IMR-90 (cell line): ENCODE measurements around the gene NOS3. TPM values are rescaled to one million over a fixed set of nuclear protein-coding genes. Genes with fewer than 3 reads are reported as not detected.
A peak's percentile ranks its signal among the peaks of the same experiment; 100 is the strongest.

Source experiments
- ATAC-seq: fragments of 200-7000 bp; cut with Tn5 transposase; 2 replicates; pipeline ENCODE4 v1.9.1; 2020; ENCODE audit warnings: low read depth, mild to moderate bottlenecking, moderate library complexity
- BruUV-seq: library from RNA; stranded (reverse); fragments of 400-500 nt; replicated peaks from 2 replicates; lab custom pipeline; 2021; lab: Mats Ljungman, UMichigan
- CTCF ChIA-PET: fragments of 300-600 bp; formaldehyde crosslinking; extraction: SDS; loops from one replicate; lab custom pipeline; 2021; ENCODE audit warnings: antibody characterized with exemption; lab: Yijun Ruan, JAX
- POLR2A ChIA-PET: fragments of 300-600 bp; sonication (Branson Sonifier 250); formaldehyde crosslinking; loops from one replicate; lab custom pipeline; 2022; ENCODE audit warnings: antibody characterized with exemption; ENCODE audit not compliant: unreplicated experiment; lab: Charles Lee
- DNase-seq: peaks from one replicate; pipeline ENCODE4 v3.0.0; 2013
- H2AFZ ChIP-seq: replicated peaks from 2 replicates; pipeline ENCODE3; 2013; ENCODE audit warnings: low read length, mild to moderate bottlenecking; ENCODE audit not compliant: poor library complexity
- H2AK5ac ChIP-seq: 2 replicates; pipeline ENCODE4 v1.6.1; 2013; ENCODE audit warnings: low read depth, low read length, inconsistent platforms
- H2AK9ac ChIP-seq: replicated peaks from 2 replicates; pipeline ENCODE3; 2013; ENCODE audit warnings: mild to moderate bottlenecking, low read depth, low read length, moderate library complexity; ENCODE audit not compliant: poor library complexity
- H2BK120ac ChIP-seq: 2 replicates; pipeline ENCODE4 v1.6.1; 2013; ENCODE audit warnings: low read depth, low read length, inconsistent platforms
- H2BK15ac ChIP-seq: 3 replicates; pipeline ENCODE4 v1.6.1; 2013; ENCODE audit warnings: low read depth, low read length, inconsistent platforms
- H2BK20ac ChIP-seq: 2 replicates; pipeline ENCODE4 v1.6.1; 2013; ENCODE audit warnings: low read depth, mild to moderate bottlenecking, inconsistent platforms, low read length, moderate library complexity
- H2BK5ac ChIP-seq: 2 replicates; pipeline ENCODE4 v1.6.1; 2013; ENCODE audit warnings: mild to moderate bottlenecking, low read depth, low read length, inconsistent platforms; ENCODE audit not compliant: poor library complexity, severe bottlenecking
- H3K14ac ChIP-seq: replicated peaks from 2 replicates; pipeline ENCODE4 v1.6.1; 2013; ENCODE audit warnings: low read depth, low read length, inconsistent platforms
- H3K18ac ChIP-seq: 2 replicates; pipeline ENCODE4 v1.6.1; 2013; ENCODE audit warnings: low read depth, low read length, control low read depth
- H3K23ac ChIP-seq: 2 replicates; pipeline ENCODE4 v1.6.1; 2013; ENCODE audit warnings: low read depth, low read length, inconsistent platforms
- H3K27ac ChIP-seq: 2 replicates; pipeline ENCODE4 v1.5.1; 2013; ENCODE audit warnings: mild to moderate bottlenecking, control low read depth, low read length; ENCODE audit not compliant: insufficient read depth
- H3K27me3 ChIP-seq: 2 replicates; pipeline ENCODE4 v1.6.1; 2013; ENCODE audit warnings: low read length; ENCODE audit not compliant: control insufficient read depth, insufficient read depth
- H3K36me3 ChIP-seq: 2 replicates; pipeline ENCODE4 v1.6.1; 2013; ENCODE audit warnings: low read length, mixed read lengths; ENCODE audit not compliant: control insufficient read depth, insufficient read depth
- H3K4ac ChIP-seq: 2 replicates; pipeline ENCODE4 v1.6.1; 2013; ENCODE audit warnings: low read depth, low read length, inconsistent platforms
- H3K4me1 ChIP-seq: 2 replicates; pipeline ENCODE4 v1.6.1; 2013; ENCODE audit warnings: low read length, mixed read lengths; ENCODE audit not compliant: control insufficient read depth, insufficient read depth
- H3K4me2 ChIP-seq: 2 replicates; pipeline ENCODE4 v1.6.1; 2013; ENCODE audit warnings: low read depth, mild to moderate bottlenecking, control low read depth, low read length, moderate library complexity
- H3K4me3 ChIP-seq: 2 replicates; pipeline ENCODE4 v1.5.1; 2013; ENCODE audit warnings: low read depth, mild to moderate bottlenecking, control low read depth, low read length, moderate library complexity; ENCODE audit not compliant: insufficient read depth
- H3K56ac ChIP-seq: 2 replicates; pipeline ENCODE4 v1.6.1; 2013; ENCODE audit warnings: low read length, inconsistent platforms; ENCODE audit not compliant: insufficient read depth; ENCODE audit errors: extremely low read depth
- H3K79me1 ChIP-seq, 2 experiments: 2 replicates each; pipeline ENCODE4 v1.6.1; 2013; ENCODE audit warnings: low read length in 2 of 2, inconsistent platforms in 1 of 2, low read depth in 1 of 2
- H3K9ac ChIP-seq: 2 replicates; pipeline ENCODE4 v1.6.1; 2013; ENCODE audit warnings: low read depth, low read length, control low read depth
- H3K9me1 ChIP-seq: 2 replicates; pipeline ENCODE4 v1.6.1; 2013; ENCODE audit warnings: low read length, inconsistent platforms; ENCODE audit not compliant: insufficient read depth
- H3K9me3 ChIP-seq: 2 replicates; pipeline ENCODE4 v1.6.1; 2013; ENCODE audit warnings: low read length; ENCODE audit not compliant: control insufficient read depth, insufficient read depth
- H4K20me1 ChIP-seq: 2 replicates; pipeline ENCODE4 v1.6.1; 2013; ENCODE audit warnings: low read length, inconsistent platforms; ENCODE audit not compliant: insufficient read depth
- H4K5ac ChIP-seq: 2 replicates; pipeline ENCODE4 v1.6.1; 2013; ENCODE audit warnings: mild to moderate bottlenecking, low read depth, low read length, control low read depth
- H4K8ac ChIP-seq, 2 experiments: 2 replicates each; pipeline ENCODE4 v1.6.1; 2013; ENCODE audit warnings: low read depth in 2 of 2, low read length in 2 of 2, control low read depth in 1 of 2, inconsistent platforms in 1 of 2
- H4K91ac ChIP-seq: 2 replicates; pipeline ENCODE4 v1.6.1; 2013; ENCODE audit warnings: low read depth, low read length, inconsistent platforms; ENCODE audit not compliant: insufficient read depth
- CTCF ChIP-seq: conservative IDR thresholded peaks from 2 replicates; pipeline ENCODE4 v1.5.1; 2012; ENCODE audit warnings: mild to moderate bottlenecking, low read depth, low read length, improper control_type of control experiment
- MXI1 ChIP-seq: IDR thresholded peaks from 2 replicates; pipeline ENCODE4 v1.6.1; 2012; ENCODE audit warnings: low read depth, mild to moderate bottlenecking, low read length, moderate library complexity, borderline replicate concordance
- RAD21 ChIP-seq: IDR thresholded peaks from 2 replicates; pipeline ENCODE4 v1.6.1; 2012; ENCODE audit warnings: low read length, improper control_type of control experiment
- RCOR1 ChIP-seq: IDR thresholded peaks from 2 replicates; pipeline ENCODE4 v1.6.1; 2012; ENCODE audit warnings: mild to moderate bottlenecking, low read length, improper control_type of control experiment; ENCODE audit not compliant: insufficient replicate concordance
- SMC3 ChIP-seq: fragments of 150-350 bp; IDR thresholded peaks from 2 replicates; pipeline ENCODE4 v1.6.1; 2016; ENCODE audit warnings: low read depth, mild to moderate bottlenecking, antibody characterized with exemption, low read length, moderate library complexity
- WGBS, 2 experiments: methylation state at CpG; one replicate each; pipeline versions ENCODE4 v1.1.5 to v1.1.7; 2013; ENCODE audit warnings: missing lambda C conversion rate in 2 of 2; ENCODE audit not compliant: insufficient read length in 1 of 2; ENCODE audit errors: extremely low coverage in 2 of 2; 5-methylcytosine and 5-hydroxymethylcytosine counted together
- dilution Hi-C: fragments of 300-500 bp; cut with HindIII; formaldehyde crosslinking; loops from one replicate; pipeline ENCODE4 v1.14.3; 2018; ENCODE audit warnings: low sequenced_read_pairs; ENCODE audit not compliant: unreplicated experiment
- in situ Hi-C: fragments of 300-500 bp; cut with MboI; formaldehyde crosslinking; loops from 3 replicates; pipeline ENCODE4 v1.14.3; 2019; ENCODE audit warnings: low sequenced_read_pairs, inconsistent platforms, mixed read lengths
- intact Hi-C: fragments of 100-400 bp; cut with micrococcal nuclease; formaldehyde crosslinking; loops from 2 replicates; pipeline ENCODE4 v1.10.0; 2022
- polyA plus RNA-seq, 3 experiments: library from polyadenylated mRNA; depleted of rRNA; stranded (reverse); fragments of >200 nt; gene quantifications; 2 replicates each; pipeline ENCODE4 v1.2.3, GENCODE V29; 2012; ENCODE audit warnings: low replicate concordance in 1 of 3
- total RNA-seq: library from RNA; depleted of rRNA; stranded (reverse); fragments of >200 nt; gene quantifications from 2 replicates; pipeline ENCODE4 v1.2.3, GENCODE V29; 2012

NOS3 gene
- total and polyA plus RNA-seq, 2 of the 4 experiments (the other 2 are of a cell fraction) = 0.72 to 2.0 TPM

GRCh38 chr7:151012911-151013347 lies 22.1 kb downstream of the NOS3 start:
- CTCF ChIA-PET = interaction anchor here (1.4 kb wide), 1 partner anchor 15 kb away, joined by 5 read pairs; the partner anchor contains the start of gene ABCB8
- no peak overlapping the region for H3K27ac ChIP-seq

More at GRCh38 chr7:151012911-151013347, 22.1 kb downstream of the NOS3 start:
- Histone ChIP-seq H3K23ac (no peak overlapping the region), H4K91ac (no peak overlapping the region), H2BK20ac (no peak overlapping the region), H3K9me1 (no peaks in the 10 kb centered on the region), H3K36me3 (no peaks in the 10 kb centered on the region), H2AFZ (peak overlapping the region; percentile 77), H3K4me1 (peaks cover 9% of the 10 kb centered on the region; the same call in 1 of the 2 replicates), H3K9me3 (no peaks in the 10 kb centered on the region), H3K14ac (no peak overlapping the region), H4K8ac (no peak overlapping the region), H4K20me1 (no peaks in the 10 kb centered on the region), H3K56ac (no peak overlapping the region), H3K9ac (no peak overlapping the region), H2BK120ac (no peak overlapping the region), H3K4me3 (no peak overlapping the region), H3K27me3 (peaks cover 23% of the 10 kb centered on the region; the same call in 1 of the 2 replicates), H3K18ac (no peak overlapping the region), H2AK5ac (no peak overlapping the region), H4K5ac (no peak overlapping the region), H3K4ac (no peak overlapping the region), H2BK15ac (no peak overlapping the region), H3K4me2 (no peak overlapping the region; the same call in 1 of the 2 replicates), H2AK9ac (no peak overlapping the region), H3K79me1 (no peaks in the 10 kb centered on the region), H2BK5ac (no peak overlapping the region)
- TF ChIP-seq RCOR1 = no peak
- TF ChIP-seq CTCF = peak; percentile 54
- TF ChIP-seq MXI1 = no peak
- TF ChIP-seq SMC3 = peak; percentile 36
- TF ChIP-seq RAD21 = peak; percentile 59
- dilution Hi-C loops (no loop called here), intact Hi-C loops (loop anchor here (5.0 kb wide), 1 partner anchor 99 kb away; no protein-coding TSS in a partner anchor), in situ Hi-C loops (no loop called here)
- WGBS, 2 experiments = 73% methylated on average over 3 of the region's 23 CpGs; no CpG with 5 or more reads in 1 of the 2 experiments
- ATAC-seq (peak; percentile 46; the same call in 1 of the 2 replicates), DNase-seq (no peak)
- BruUV-seq = no TSS peak
- POLR2A ChIA-PET = no interaction called here
